ENCODE results near the gene LTBP1.

GRCh38 chr2:32954206-32954605 is 7.5 kb downstream of the LTBP1 start:
- TF ChIP-seq REST (IDR thresholded peaks at IDR 0.05; ENCODE audit: unreplicated experiment) (no peak), POLR2AphosphoS5 (IDR thresholded peaks at IDR 0.05; ENCODE audit: low read depth) (no peak), CTCF (conservative IDR thresholded peaks at IDR 0.05; ENCODE audit: low read depth in 2 of 2) (no peak), EZH2phosphoT487 (IDR thresholded peaks at IDR 0.05; ENCODE audit: unreplicated experiment) (no peak), CREB1 (CRISPR knock-in tag; IDR thresholded peaks at IDR 0.05; ENCODE audit: low read depth) (no peak)

Measured in GM23338 (cell line).